Erythroblast (primary cell): ENCODE results near the gene AP1M2.
A peak's percentile ranks its signal among the peaks of the same experiment; 100 is the strongest.
"Not testable (repeated sequence)": the region's sequence is repeated elsewhere in the genome, so short reads cannot be mapped to it uniquely, and the experiment has no call there.

Experiments
- DNase-seq, 2 experiments: peaks; one replicate each; lab custom pipeline; 2025; lab: John Stamatoyannopoulos, UW
- GATA1 ChIP-seq: IDR thresholded peaks from 2 replicates; pipeline ENCODE4 v1.6.1; 2011; ENCODE audit warnings: low read depth, mild to moderate bottlenecking, control low read depth, low read length, moderate library complexity
- POLR2A ChIP-seq: IDR thresholded peaks from 2 replicates; pipeline ENCODE4 v1.6.1; 2011; ENCODE audit warnings: mild to moderate bottlenecking, low read length

The AP1M2 gene

GRCh38 chr19:10546817-10547216 lies 40.3 kb downstream of the AP1M2 start:
- TF ChIP-seq GATA1 = no peak
- no peak for TF ChIP-seq POLR2A
- DNase-seq = no peak

- TF ChIP-seq POLR2A = no peak
- TF ChIP-seq GATA1 = no peak
- DNase-seq = peak; percentile 59 to 63
Observed at GRCh38 chr19:10544753-10545251, 42.3 kb downstream of the AP1M2 start.

GRCh38 chr19:10544242-10544752 lies 42.8 kb downstream of the AP1M2 start:
- DNase-seq = peak; percentile 70 to 76
- TF ChIP-seq POLR2A (no peak), GATA1 (no peak)

- peak; percentile 100 for DNase-seq
Observed at GRCh38 chr19:10543420-10544241, 43.5 kb downstream of the AP1M2 start, which contains the start of gene ATG4D. TSS of gene ATG4D (plus strand) at chr19:10543904. CDS start at chr19:10544091, 187 bp downstream.

GRCh38 chr19:10543059-10543419 lies 44.1 kb downstream of the AP1M2 start:
- DNase-seq = no peak
- TF ChIP-seq GATA1 (no peak), POLR2A (no peak)

More at GRCh38 chr19:10543420-10544241, 43.5 kb downstream of the AP1M2 start, which contains the start of gene ATG4D:
- TF ChIP-seq POLR2A (peak; percentile 68), GATA1 (peak; percentile 50)

GRCh38 chr19:10539016-10539415 lies 48.1 kb downstream of the AP1M2 start:
- not testable (repeated sequence) for DNase-seq

GRCh38 chr19:10538204-10538983 lies 48.7 kb downstream of the AP1M2 start:
- no peak for DNase-seq
- TF ChIP-seq POLR2A (no peak), GATA1 (no peak)

- TF ChIP-seq GATA1 (no peak), POLR2A (no peak)
- no peak for DNase-seq
Observed at GRCh38 chr19:10537668-10538067, 49.4 kb downstream of the AP1M2 start.

GRCh38 chr19:10535613-10536012 lies 51.5 kb downstream of the AP1M2 start:
- TF ChIP-seq GATA1 (no peak), POLR2A (no peak)
- DNase-seq = no peak

- DNase-seq = no peak
- TF ChIP-seq GATA1 (no peak), POLR2A (no peak)
Observed at GRCh38 chr19:10533646-10534386, 53.3 kb downstream of the AP1M2 start.

GRCh38 chr19:10532457-10532856 lies 54.7 kb downstream of the AP1M2 start:
- no peak for TF ChIP-seq GATA1
- DNase-seq = no peak

- DNase-seq = not testable (repeated sequence)
Observed at GRCh38 chr19:10526887-10527286, 60.2 kb downstream of the AP1M2 start.

GRCh38 chr19:10525636-10526035 lies 61.5 kb downstream of the AP1M2 start:
- no peak for TF ChIP-seq POLR2A
- no peak for TF ChIP-seq GATA1
- DNase-seq = no peak
